CD14-positive monocyte (primary cell): ENCODE results near the gene CDC6. TPM values are rescaled to one million over a fixed set of nuclear protein-coding genes. Genes with fewer than 3 reads are reported as not detected.

ENCODE experiments used
- DNase-seq, 3 donors: peaks; one replicate each; pipeline ENCODE4 v3.0.0-alpha.2; 2011 to 2022
- H2AFZ ChIP-seq: 2 replicates; pipeline ENCODE4 v1.6.0; 2012; ENCODE audit warnings: mild to moderate bottlenecking, low read depth, low read length, inconsistent platforms; ENCODE audit not compliant: insufficient read depth, poor library complexity, severe bottlenecking
- H3K27ac ChIP-seq, 2 donors: 1 replicate in 1 of 2; 2 replicates in 1 of 2; pipeline ENCODE4 v1.5.1; 2012 to 2013; ENCODE audit warnings: low read length in 2 of 2, control low read depth in 1 of 2, inconsistent platforms in 1 of 2, low read depth in 1 of 2, mild to moderate bottlenecking in 1 of 2
- H3K27me3 ChIP-seq, 2 donors: one replicate each; pipeline versions ENCODE4 v1.6.0 to v1.6.1; 2011 to 2013; ENCODE audit warnings: low read length in 2 of 2; ENCODE audit not compliant: control insufficient read depth in 2 of 2, insufficient read depth in 2 of 2
- H3K36me3 ChIP-seq, 2 donors: replicated peaks in 1 of 2; 1 replicate in 1 of 2; 2 replicates in 1 of 2; pipeline versions ENCODE4 v1.5.1 to v1.6.1; 2012 to 2013; ENCODE audit warnings: low read length in 2 of 2, control low read depth in 1 of 2, inconsistent platforms in 1 of 2, mild to moderate bottlenecking in 1 of 2; ENCODE audit not compliant: insufficient read depth in 2 of 2, control insufficient read depth in 1 of 2
- H3K4me1 ChIP-seq, 2 donors: 1 replicate in 1 of 2; 2 replicates in 1 of 2; pipeline versions ENCODE4 v1.5.1 to v1.6.1; 2012 to 2013; ENCODE audit warnings: low read length in 2 of 2, control low read depth in 1 of 2, inconsistent platforms in 1 of 2, mild to moderate bottlenecking in 1 of 2, moderate library complexity in 1 of 2; ENCODE audit not compliant: insufficient read depth in 2 of 2, control insufficient read depth in 1 of 2
- H3K4me2 ChIP-seq: replicated peaks from 2 replicates; pipeline ENCODE3; 2012; ENCODE audit warnings: low read length, moderate library complexity, mild to moderate bottlenecking; ENCODE audit not compliant: poor library complexity, severe bottlenecking; ENCODE audit errors: extremely low read depth
- H3K4me3 ChIP-seq, 3 experiments: fragments of 200-600 bp in 1 of 3; sonication (generic) in 1 of 3; replicated peaks in 1 of 3; 1 replicate in 2 of 3; 2 replicates in 1 of 3; pipeline ENCODE4 v1.5.1; 2011 to 2013; ENCODE audit warnings: low read length in 3 of 3, mild to moderate bottlenecking in 3 of 3, control low read depth in 2 of 3, low read depth in 2 of 3, inconsistent platforms in 1 of 3, moderate library complexity in 1 of 3
- H3K79me2 ChIP-seq: 2 replicates; pipeline ENCODE4 v1.6.0; 2012; ENCODE audit warnings: mild to moderate bottlenecking, control low read depth, inconsistent platforms, low read length, moderate library complexity; ENCODE audit not compliant: insufficient read depth
- H3K9ac ChIP-seq: 2 replicates; pipeline ENCODE4 v1.6.0; 2017; ENCODE audit warnings: low read length, mild to moderate bottlenecking; ENCODE audit not compliant: insufficient read depth, poor library complexity, severe bottlenecking
- H3K9me3 ChIP-seq, 2 donors: replicated peaks in 1 of 2; 1 replicate in 1 of 2; 2 replicates in 1 of 2; pipeline versions ENCODE4 v1.5.1 to v1.6.1; 2012 to 2013; ENCODE audit warnings: low read length in 2 of 2, control low read depth in 1 of 2; ENCODE audit not compliant: control insufficient read depth in 1 of 2, insufficient read depth in 1 of 2
- H4K20me1 ChIP-seq: 2 replicates; pipeline ENCODE4 v1.6.0; 2012; ENCODE audit warnings: mild to moderate bottlenecking, low read length, control low read depth, moderate library complexity; ENCODE audit not compliant: insufficient read depth
- H3K27ac Mint-ChIP-seq, 7 donors: one replicate each; pipeline ENCODE4 v1.8.0; 2020; ENCODE audit warnings: mild to moderate bottlenecking in 7 of 7, mixed read lengths in 7 of 7, moderate library complexity in 6 of 7, inconsistent platforms in 2 of 7
- H3K27me3 Mint-ChIP-seq, 3 donors: one replicate each; pipeline ENCODE4 v1.8.0; 2021 to 2022; ENCODE audit warnings: low read depth in 3 of 3, mild to moderate bottlenecking in 3 of 3, mixed read lengths in 3 of 3, moderate library complexity in 3 of 3, inconsistent platforms in 1 of 3
- H3K36me3 Mint-ChIP-seq, 2 donors: one replicate each; pipeline ENCODE4 v1.8.0; 2020; ENCODE audit warnings: mixed read lengths in 2 of 2, inconsistent platforms in 1 of 2, mild to moderate bottlenecking in 1 of 2
- H3K4me1 Mint-ChIP-seq: one replicate; pipeline ENCODE4 v1.8.0; 2020; ENCODE audit warnings: mild to moderate bottlenecking, mixed read lengths
- H3K4me3 Mint-ChIP-seq, 2 donors: one replicate each; pipeline ENCODE4 v1.8.0; 2020; ENCODE audit warnings: mild to moderate bottlenecking in 2 of 2, mixed read lengths in 2 of 2, moderate library complexity in 1 of 2
- H3K9me3 Mint-ChIP-seq, 7 donors: one replicate each; pipeline ENCODE4 v1.8.0; 2020 to 2022; ENCODE audit warnings: mixed read lengths in 7 of 7, mild to moderate bottlenecking in 6 of 7, moderate library complexity in 6 of 7, inconsistent platforms in 2 of 7
- CTCF ChIP-seq: fragments of 200-600 bp; IDR thresholded peaks from one replicate; pipeline ENCODE4 v1.8.0; 2022; ENCODE audit warnings: antibody characterized with exemption, mild to moderate bottlenecking
- WGBS: methylation state at CpG from one replicate; pipeline ENCODE4 v1.1.5; 2013; ENCODE audit warnings: missing lambda C conversion rate; ENCODE audit not compliant: insufficient coverage; 5-methylcytosine and 5-hydroxymethylcytosine counted together
- intact Hi-C, 2 donors: fragments of 100-400 bp; cut with micrococcal nuclease; formaldehyde crosslinking; loops; one replicate each; pipeline versions ENCODE4 v1.15.0 to v1.15.1; 2023
- polyA plus RNA-seq, 3 donors: library from polyadenylated mRNA; depleted of rRNA in 1 of 3; unstranded in 2 of 3; stranded (reverse) in 1 of 3; fragments of 300-500 nt in 2 of 3; fragments of >200 nt in 1 of 3; fragmentation: Illumina TruSeq in 2 of 3; gene quantifications; 1 replicate in 2 of 3; 2 replicates in 1 of 3; pipeline ENCODE4 v1.2.3, GENCODE V29; 2012 to 2021

Gene CDC6
- polyA plus RNA-seq, 3 donors, result 0.11 to 0.21 TPM; not detected in 1

GRCh38 chr17:40253565-40253964 lies 34.1 kb upstream of the CDC6 start:
- no peak for DNase-seq
- H3K9ac ChIP-seq, result no peak overlapping the region
- intact Hi-C loops, result no loop called here
- no peaks in the 10 kb centered on the region for H3K27me3 Mint-ChIP-seq
- H3K79me2 ChIP-seq, result peaks cover 74% of the 10 kb centered on the region
- H3K27ac Mint-ChIP-seq, result no peak overlapping the region
- H3K9me3 Mint-ChIP-seq, result no peaks in the 10 kb centered on the region
- H3K27ac ChIP-seq, result no peak overlapping the region
- no peak overlapping the region for H3K4me3 Mint-ChIP-seq
- H3K4me3 ChIP-seq, result no peak overlapping the region
- H3K9me3 ChIP-seq, result no peaks in the 10 kb centered on the region
- no peak overlapping the region for H2AFZ ChIP-seq
- H3K4me2 ChIP-seq, result no peak overlapping the region
- H3K4me1 ChIP-seq, result peaks cover 0 to 7% of the 10 kb centered on the region in 2 donors
- no peaks in the 10 kb centered on the region for H3K27me3 ChIP-seq
- no CpG with 5 or more reads among the region's 3 CpGs for WGBS
- peaks cover 21 to 37% of the 10 kb centered on the region in 2 donors for H3K36me3 ChIP-seq
- peaks cover 86% of the 10 kb centered on the region for H4K20me1 ChIP-seq
- no peak for TF ChIP-seq CTCF
- peaks cover 12% of the 10 kb centered on the region for H3K4me1 Mint-ChIP-seq
- H3K36me3 Mint-ChIP-seq, result peaks cover 20 to 37% of the 10 kb centered on the region in 2 donors

- Mint-ChIP-seq H3K9me3 (no peaks in the 10 kb centered on the region), H3K27me3 (peaks cover 0 to 2% (median 0%) of the 10 kb centered on the region in 3 donors), H3K4me1 (no peaks in the 10 kb centered on the region), H3K36me3 (peaks cover 57 to 79% of the 10 kb centered on the region in 2 donors), H3K4me3 (no peak overlapping the region), H3K27ac (no peak overlapping the region)
- no peak for DNase-seq
- Histone ChIP-seq H3K36me3 (peaks cover 59 to 86% of the 10 kb centered on the region in 2 donors), H4K20me1 (peaks cover 65% of the 10 kb centered on the region), H3K9me3 (no peaks in the 10 kb centered on the region), H3K4me3 (no peak overlapping the region), H3K4me1 (no peaks in the 10 kb centered on the region), H3K27me3 (no peaks in the 10 kb centered on the region), H3K79me2 (peaks cover 19% of the 10 kb centered on the region), H3K4me2 (no peak overlapping the region), H3K9ac (no peak overlapping the region), H2AFZ (no peak overlapping the region), H3K27ac (no peak overlapping the region)
- no peak for TF ChIP-seq CTCF
- intact Hi-C loops, result no loop called here
- no CpG with 5 or more reads among the region's 2 CpGs for WGBS
Observed at GRCh38 chr17:40259505-40259904, 28.2 kb upstream of the CDC6 start.
